GM23338 (cell line): ENCODE results near the gene CNPY3.

ENCODE experiments used
- CREB1 ChIP-seq: fragments of 250-450 bp; sonication (Bioruptor Pico); IDR thresholded peaks from 2 replicates; pipeline ENCODE4 v1.5.0; 2020; ENCODE audit warnings: low read depth, mild to moderate bottlenecking, moderate library complexity
- EZH2phosphoT487 ChIP-seq: fragments of 200-600 bp; sonication (generic); IDR thresholded peaks from one replicate; pipeline ENCODE4 v1.8.1; 2018; ENCODE audit warnings: antibody characterized with exemption; ENCODE audit not compliant: unreplicated experiment
- POLR2AphosphoS5 ChIP-seq: IDR thresholded peaks from 2 replicates; pipeline ENCODE4 v1.6.1; 2016; ENCODE audit warnings: antibody characterized with exemption, low read depth
- REST ChIP-seq: IDR thresholded peaks from one replicate; pipeline ENCODE4 v1.6.1; 2018; ENCODE audit warnings: antibody characterized with exemption; ENCODE audit not compliant: unreplicated experiment
- TF ChIP-seq, protein P1 (sequence below), 2 experiments: fragments of 200-600 bp in 1 of 2; sonication (generic) in 1 of 2; conservative IDR thresholded peaks; 2 replicates each; pipeline versions ENCODE4 v1.5.1 to v1.6.1; 2016 to 2017; ENCODE audit warnings: antibody characterized with exemption in 2 of 2, low read depth in 2 of 2, mild to moderate bottlenecking in 2 of 2, moderate library complexity in 1 of 2

DNA sequence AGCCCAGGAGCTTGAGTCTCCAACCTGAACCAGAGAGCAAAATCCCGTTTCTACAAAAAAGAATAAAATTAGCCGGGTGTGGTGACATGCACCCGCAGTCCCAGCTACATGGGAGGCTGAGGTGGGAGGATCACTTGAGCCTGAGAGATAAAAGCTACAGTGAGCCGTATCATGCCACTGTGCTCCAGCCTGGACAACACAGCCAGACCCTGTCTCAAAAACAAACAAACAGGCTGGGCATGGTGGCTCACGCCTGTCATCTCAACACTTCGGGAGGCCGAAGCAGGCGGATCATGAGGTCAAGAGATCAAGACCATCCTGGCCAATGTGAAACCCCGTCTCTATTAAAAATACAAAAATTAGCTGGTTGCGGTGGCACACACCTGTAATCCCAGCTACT lies 24.8 kb upstream of the CNPY3 start:
- TF ChIP-seq REST, result no peak
- no peak for TF ChIP-seq POLR2AphosphoS5
- no peak for TF ChIP-seq CREB1 (CRISPR knock-in tag)
- TF ChIP-seq, protein P1, sequence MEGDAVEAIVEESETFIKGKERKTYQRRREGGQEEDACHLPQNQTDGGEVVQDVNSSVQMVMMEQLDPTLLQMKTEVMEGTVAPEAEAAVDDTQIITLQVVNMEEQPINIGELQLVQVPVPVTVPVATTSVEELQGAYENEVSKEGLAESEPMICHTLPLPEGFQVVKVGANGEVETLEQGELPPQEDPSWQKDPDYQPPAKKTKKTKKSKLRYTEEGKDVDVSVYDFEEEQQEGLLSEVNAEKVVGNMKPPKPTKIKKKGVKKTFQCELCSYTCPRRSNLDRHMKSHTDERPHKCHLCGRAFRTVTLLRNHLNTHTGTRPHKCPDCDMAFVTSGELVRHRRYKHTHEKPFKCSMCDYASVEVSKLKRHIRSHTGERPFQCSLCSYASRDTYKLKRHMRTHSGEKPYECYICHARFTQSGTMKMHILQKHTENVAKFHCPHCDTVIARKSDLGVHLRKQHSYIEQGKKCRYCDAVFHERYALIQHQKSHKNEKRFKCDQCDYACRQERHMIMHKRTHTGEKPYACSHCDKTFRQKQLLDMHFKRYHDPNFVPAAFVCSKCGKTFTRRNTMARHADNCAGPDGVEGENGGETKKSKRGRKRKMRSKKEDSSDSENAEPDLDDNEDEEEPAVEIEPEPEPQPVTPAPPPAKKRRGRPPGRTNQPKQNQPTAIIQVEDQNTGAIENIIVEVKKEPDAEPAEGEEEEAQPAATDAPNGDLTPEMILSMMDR (conservative IDR thresholded peaks at IDR 0.05; ENCODE audit: low read depth in 2 of 2), result no peak
- no peak for TF ChIP-seq EZH2phosphoT487
